HG02763 (cell line): ENCODE measurements around the gene SLC26A8.

Experiments used
- ATAC-seq: cut with Tn5 transposase; IDR thresholded peaks from one replicate; pipeline ENCODE4 v1.9.1; 2021; ENCODE audit warnings: mild to moderate bottlenecking, moderate library complexity; ENCODE audit not compliant: unreplicated experiment

The SLC26A8 gene, protein sequence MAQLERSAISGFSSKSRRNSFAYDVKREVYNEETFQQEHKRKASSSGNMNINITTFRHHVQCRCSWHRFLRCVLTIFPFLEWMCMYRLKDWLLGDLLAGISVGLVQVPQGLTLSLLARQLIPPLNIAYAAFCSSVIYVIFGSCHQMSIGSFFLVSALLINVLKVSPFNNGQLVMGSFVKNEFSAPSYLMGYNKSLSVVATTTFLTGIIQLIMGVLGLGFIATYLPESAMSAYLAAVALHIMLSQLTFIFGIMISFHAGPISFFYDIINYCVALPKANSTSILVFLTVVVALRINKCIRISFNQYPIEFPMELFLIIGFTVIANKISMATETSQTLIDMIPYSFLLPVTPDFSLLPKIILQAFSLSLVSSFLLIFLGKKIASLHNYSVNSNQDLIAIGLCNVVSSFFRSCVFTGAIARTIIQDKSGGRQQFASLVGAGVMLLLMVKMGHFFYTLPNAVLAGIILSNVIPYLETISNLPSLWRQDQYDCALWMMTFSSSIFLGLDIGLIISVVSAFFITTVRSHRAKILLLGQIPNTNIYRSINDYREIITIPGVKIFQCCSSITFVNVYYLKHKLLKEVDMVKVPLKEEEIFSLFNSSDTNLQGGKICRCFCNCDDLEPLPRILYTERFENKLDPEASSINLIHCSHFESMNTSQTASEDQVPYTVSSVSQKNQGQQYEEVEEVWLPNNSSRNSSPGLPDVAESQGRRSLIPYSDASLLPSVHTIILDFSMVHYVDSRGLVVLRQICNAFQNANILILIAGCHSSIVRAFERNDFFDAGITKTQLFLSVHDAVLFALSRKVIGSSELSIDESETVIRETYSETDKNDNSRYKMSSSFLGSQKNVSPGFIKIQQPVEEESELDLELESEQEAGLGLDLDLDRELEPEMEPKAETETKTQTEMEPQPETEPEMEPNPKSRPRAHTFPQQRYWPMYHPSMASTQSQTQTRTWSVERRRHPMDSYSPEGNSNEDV

DNA sequence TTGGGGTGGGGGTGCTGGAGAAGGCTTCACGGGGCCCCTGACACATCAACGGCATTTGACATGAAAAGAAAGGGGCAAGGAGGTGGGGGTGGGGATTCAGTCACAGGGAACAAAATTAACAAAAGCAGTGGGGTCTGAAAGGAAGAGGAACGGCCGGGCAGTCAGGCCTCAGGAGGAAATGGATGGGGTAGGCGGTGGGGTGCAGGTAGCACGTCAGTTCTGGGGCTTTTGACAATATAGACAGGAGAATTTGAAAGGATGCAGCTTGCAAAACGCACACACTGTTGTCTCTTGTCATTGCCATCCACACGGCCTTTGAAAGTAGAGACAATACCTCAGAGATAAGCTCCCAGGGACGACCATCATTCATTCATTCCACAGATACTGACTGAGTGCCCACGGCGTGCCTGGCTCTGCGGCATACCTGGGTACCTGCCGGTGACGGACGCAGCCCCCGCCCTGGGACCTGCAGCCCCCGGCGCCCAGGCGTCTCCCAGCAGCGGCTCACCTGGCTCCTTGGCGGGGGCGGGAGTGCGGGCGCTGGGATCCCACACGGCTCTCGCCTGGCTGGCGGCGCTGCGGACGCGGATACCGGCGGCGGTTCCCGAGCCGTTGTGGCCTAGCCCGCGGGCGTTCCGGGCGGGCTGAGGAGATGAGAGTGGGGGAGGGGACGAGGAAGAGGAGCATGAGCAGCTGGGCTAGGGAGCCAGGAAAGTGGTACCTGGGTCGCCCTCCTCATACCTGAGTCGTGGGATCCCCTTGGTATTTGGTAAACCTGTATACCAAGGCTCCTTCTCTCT lies at the start of gene SLC26A8:
SLC26A8 (minus strand) TSS at position 646 of the 800 bp plus-strand sequence. CDS start 4,934 bp downstream, outside the sequence.
- no peak for ATAC-seq

DNA sequence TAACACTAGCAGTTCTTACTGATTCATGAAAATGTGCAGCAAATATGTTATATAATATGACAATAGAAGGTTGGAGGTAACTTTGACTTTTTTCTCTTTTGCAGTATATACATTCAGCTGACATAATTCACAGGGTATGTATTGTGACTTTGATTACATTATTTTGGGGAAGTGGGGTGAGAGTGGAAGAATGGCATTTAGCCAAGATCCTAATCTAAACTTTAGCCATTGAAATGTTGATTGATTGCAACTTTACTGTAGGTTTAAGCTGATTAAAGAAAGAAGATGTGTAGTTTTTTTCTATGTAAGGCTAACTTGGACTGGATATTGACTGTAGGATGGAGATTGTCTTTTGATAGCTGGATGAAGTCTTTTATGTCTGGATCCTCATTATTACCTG lies 49.1 kb upstream of the SLC26A8 start:
- ATAC-seq = no peak

DNA sequence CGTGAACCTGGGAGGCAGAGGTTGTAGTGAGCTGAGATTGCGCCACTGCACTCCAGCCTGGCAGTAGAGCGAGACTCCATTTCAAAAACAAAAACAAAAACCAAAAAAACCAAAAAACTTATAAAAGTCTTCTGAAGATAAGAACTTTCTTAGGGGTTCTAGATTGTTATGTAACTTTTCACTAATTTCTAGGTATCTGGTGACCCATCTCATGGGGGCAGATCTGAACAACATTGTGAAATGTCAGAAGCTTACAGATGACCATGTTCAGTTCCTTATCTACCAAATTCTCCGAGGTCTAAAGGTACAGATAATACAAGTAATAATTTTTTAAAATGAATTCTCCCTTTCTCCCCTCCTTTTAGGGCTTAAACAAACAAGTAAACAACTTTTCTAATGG lies 48.2 kb upstream of the SLC26A8 start:
- no peak for ATAC-seq

GRCh38 chr6:36071714-36072113 lies 47.3 kb upstream of the SLC26A8 start:
- no peak for ATAC-seq

GRCh38 chr6:36071281-36071680 lies 46.8 kb upstream of the SLC26A8 start:
- no peak for ATAC-seq

DNA sequence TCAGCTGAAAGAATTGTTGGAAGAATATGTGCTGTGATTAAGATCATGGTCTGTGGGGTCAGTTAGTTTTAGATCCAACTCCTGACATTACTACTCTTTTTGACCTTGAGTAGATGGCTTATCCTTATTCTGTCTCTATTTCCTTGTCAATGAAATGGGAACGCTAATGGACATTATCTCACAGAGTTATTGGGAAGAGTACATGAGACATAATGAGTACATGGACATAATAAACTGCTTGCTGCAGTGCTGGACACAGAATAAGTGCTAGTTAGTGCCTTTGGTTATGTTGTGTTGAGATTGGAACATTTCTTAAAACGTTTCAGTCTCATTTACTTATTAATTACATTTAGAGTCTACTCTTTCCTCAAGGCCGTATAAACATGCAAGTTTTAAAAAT lies 45.8 kb upstream of the SLC26A8 start:
- ATAC-seq = no peak

DNA sequence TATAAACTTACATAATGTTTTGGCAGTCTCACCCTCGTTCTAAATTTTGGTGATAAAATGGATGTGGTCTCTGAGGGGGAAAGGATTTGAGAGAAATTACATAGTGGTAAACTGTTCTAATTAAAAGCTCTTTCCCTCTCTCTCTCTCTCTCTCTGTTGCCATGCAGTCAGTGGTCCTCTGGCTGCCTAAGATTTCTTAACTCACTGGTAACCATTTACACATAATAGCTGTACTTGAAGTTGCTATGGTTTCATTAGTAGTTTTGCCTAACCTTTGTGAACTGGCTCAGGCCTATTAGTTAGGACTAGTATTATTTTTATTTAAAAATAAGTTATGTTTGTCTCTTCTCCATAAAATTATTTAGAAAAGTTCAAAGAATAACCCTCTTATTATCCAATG lies 45.1 kb upstream of the SLC26A8 start:
- no peak for ATAC-seq

GRCh38 chr6:36068586-36068985 lies 44.1 kb upstream of the SLC26A8 start:
- ATAC-seq = no peak

GRCh38 chr6:36068012-36068392 lies 43.6 kb upstream of the SLC26A8 start:
- ATAC-seq = no peak

- ATAC-seq = no peak
Observed at GRCh38 chr6:36067374-36068011, 43.1 kb upstream of the SLC26A8 start.

GRCh38 chr6:36066817-36067216 lies 42.4 kb upstream of the SLC26A8 start:
- ATAC-seq = no peak

DNA sequence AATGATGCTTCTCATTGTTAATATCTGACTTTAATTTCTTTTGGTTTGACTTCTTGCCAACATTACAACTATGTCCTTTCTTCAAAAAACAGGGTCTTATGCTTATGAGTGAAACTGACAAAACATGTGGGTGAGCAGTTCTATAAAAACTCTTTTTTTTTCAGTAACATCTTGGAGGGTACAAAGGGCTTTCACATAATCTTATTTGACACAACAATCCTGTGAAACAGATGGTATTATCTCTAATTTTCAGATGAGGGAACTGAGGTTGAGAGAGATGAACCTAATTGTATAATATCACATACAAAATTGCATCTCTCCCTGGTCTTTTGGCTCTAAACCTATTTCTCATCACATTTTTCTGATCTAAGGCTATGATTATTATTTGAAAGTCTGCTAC lies 41.5 kb upstream of the SLC26A8 start:
- ATAC-seq = no peak

DNA sequence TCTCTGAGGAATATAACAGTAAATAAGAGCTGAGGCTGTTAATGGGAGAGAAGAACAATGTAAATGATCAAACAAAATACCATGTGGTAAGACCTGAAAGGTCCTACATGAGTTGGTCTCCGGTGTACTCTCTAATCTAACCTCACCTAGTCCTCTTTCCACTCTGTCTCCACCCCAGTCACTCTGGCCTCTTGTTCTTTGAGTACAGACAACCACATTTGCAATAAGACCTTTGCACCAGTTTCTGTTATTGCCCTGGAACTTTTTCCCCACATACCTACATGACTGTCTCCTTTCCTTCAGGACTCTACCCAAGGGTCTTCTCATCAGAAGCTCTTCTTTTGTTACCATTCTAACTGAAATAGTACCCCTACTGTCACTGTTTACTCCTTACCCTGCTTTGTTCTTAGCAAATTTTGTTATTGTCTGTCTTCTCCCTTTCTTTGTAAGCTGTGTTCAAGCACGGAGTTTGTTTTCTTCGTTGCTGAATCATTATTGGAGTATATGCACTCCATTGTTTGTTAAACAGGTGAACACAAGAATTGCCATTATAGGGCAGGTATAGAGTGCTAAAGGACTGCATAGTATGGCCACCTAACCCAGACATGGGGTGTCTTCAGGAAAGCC lies 40.4 kb upstream of the SLC26A8 start:
- no peak for ATAC-seq

DNA sequence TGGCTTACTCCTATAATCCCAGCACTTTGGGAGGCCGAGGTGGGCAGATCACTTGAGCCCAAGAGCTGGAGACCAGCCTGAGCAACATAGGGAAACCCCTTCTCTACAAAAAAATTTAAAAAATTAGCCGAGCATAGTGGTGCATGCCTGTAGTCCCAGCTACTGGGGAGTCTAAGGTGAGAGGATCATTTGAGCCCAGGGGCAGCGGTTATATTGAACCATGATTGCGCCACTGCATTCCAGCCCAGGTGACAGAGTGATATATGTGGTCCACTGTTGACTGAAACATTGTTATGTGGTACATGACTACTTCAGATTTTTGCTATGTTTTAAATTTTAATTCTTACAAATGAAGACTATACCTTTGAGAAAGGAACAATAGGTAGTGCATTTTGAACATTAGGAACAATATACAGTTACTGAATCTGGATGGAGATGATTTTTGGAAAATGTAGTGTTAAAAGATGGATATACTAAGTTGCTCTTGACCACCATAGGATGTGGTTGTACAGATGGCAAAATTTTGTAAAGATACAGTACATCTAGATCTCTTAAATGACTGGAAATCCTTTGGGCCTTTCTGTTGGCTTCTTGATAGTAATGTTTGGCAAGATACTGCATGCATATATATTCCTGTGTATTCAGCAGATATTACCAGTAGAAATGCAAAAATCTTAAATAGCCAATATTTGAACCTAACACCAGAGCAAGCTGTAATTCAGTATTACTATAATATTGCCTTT lies 39.0 kb upstream of the SLC26A8 start:
- no peak for ATAC-seq

DNA sequence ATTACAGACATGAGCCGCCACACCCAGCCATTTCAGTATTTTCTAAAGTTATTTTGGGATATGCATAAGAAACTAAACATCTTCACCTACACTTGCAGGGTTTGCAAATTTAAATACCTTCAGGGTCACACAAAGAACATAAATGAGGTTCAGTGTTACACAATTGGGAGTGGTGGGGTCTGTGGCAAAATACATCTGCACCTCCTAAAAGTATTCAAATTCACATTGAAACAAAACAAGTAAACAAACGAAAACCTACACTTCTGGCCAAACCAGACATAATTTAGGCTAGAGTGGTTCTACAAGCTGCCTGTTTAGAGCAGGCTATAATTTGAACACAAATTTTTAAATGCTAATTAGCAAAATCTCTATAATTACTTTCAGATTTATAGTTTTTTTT lies 37.8 kb upstream of the SLC26A8 start:
- no peak for ATAC-seq

- ATAC-seq = no peak
Observed at GRCh38 chr6:36061236-36061635, 36.8 kb upstream of the SLC26A8 start.

DNA sequence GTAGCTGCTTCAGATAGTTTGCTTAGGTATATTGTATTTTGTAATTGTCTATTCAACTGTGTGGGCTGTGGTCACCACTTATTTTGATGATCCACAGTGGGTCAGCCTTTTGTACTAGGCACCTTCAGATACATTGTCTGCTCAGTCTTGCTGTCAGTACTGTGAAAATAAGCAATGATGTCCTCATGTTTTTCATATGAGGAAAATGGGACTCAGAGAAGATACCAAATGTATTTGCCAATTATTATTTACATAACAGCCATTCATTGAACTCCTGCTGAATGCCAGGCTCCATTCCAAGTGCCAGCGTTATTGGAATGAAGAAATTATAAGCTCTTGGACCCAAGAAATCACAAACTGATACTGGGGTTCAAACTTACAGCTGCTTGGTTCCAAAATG lies 31.7 kb upstream of the SLC26A8 start:
- ATAC-seq = no peak

GRCh38 chr6:36054956-36055355 lies 30.5 kb upstream of the SLC26A8 start:
- ATAC-seq = no peak

GRCh38 chr6:36054415-36054814 lies 30.0 kb upstream of the SLC26A8 start:
- no peak for ATAC-seq
